GM19324 (cell line): ENCODE data around the gene R3HDM2.
"Not testable (repeated sequence)": the region's sequence is repeated elsewhere in the genome, so short reads cannot be mapped to it uniquely, and the experiment has no call there.

Experiments
- ATAC-seq: cut with Tn5 transposase; IDR thresholded peaks from one replicate; pipeline ENCODE4 v1.9.1; 2021; ENCODE audit warnings: mild to moderate bottlenecking, moderate library complexity; ENCODE audit not compliant: unreplicated experiment, low FRiP score

R3HDM2 gene

GRCh38 chr12:57454566-57455373 lies 23.9 kb upstream of the R3HDM2 start, which contains the start of gene INHBE:
TSS of gene INHBE (plus strand) at chr12:57455307. CDS start at chr12:57455537, 230 bp downstream.
- no peak for ATAC-seq

GRCh38 chr12:57454213-57454565 lies 23.3 kb upstream of the R3HDM2 start:
- ATAC-seq = no peak

GRCh38 chr12:57452937-57453509 lies 22.2 kb upstream of the R3HDM2 start:
- no peak for ATAC-seq

- no peak for ATAC-seq
Measured at GRCh38 chr12:57452181-57452936, 21.5 kb upstream of the R3HDM2 start.

- ATAC-seq = no peak
Measured at GRCh38 chr12:57451233-57451778, 20.5 kb upstream of the R3HDM2 start.

- no peak for ATAC-seq
Measured at GRCh38 chr12:57450057-57450456, 19.2 kb upstream of the R3HDM2 start.

- no peak for ATAC-seq
Measured at GRCh38 chr12:57449375-57449774, 18.5 kb upstream of the R3HDM2 start.

GRCh38 chr12:57448669-57449068 lies 17.8 kb upstream of the R3HDM2 start:
- no peak for ATAC-seq

GRCh38 chr12:57446292-57446960 lies 15.6 kb upstream of the R3HDM2 start:
- ATAC-seq = no peak

GRCh38 chr12:57444744-57445143 lies 13.9 kb upstream of the R3HDM2 start:
- no peak for ATAC-seq

GRCh38 chr12:57444337-57444736 lies 13.5 kb upstream of the R3HDM2 start:
- not testable (repeated sequence) for ATAC-seq

- ATAC-seq = no peak
Measured at GRCh38 chr12:57441846-57442427, 11.1 kb upstream of the R3HDM2 start.

- not testable (repeated sequence) for ATAC-seq
Measured at GRCh38 chr12:57441393-57441792, 10.6 kb upstream of the R3HDM2 start.

- ATAC-seq = no peak
Measured at GRCh38 chr12:57439762-57440266, 9.0 kb upstream of the R3HDM2 start.

GRCh38 chr12:57438400-57438799 lies 7.6 kb upstream of the R3HDM2 start:
- ATAC-seq = no peak

- no peak for ATAC-seq
Measured at GRCh38 chr12:57435293-57435692, 4.5 kb upstream of the R3HDM2 start.

- no peak for ATAC-seq
Measured at GRCh38 chr12:57434517-57435223, 3.8 kb upstream of the R3HDM2 start, which contains the start of gene INHBC. TSS of gene INHBC (plus strand) at chr12:57434784. CDS start at chr12:57434887, 103 bp downstream.

GRCh38 chr12:57433370-57433769 lies 2.5 kb upstream of the R3HDM2 start:
- ATAC-seq = no peak

GRCh38 chr12:57431654-57432188 lies 878 bp upstream of the R3HDM2 start:
- ATAC-seq = no peak
